H1 (cell line): Measurements from ENCODE around the gene VSIG10L2. TPM values are rescaled to one million over a fixed set of nuclear protein-coding genes. Genes with fewer than 3 reads are reported as not detected.

Source experiments
- CTCF ChIA-PET: fragments of 300-600 bp; sonication (Branson Sonifier 250); formaldehyde crosslinking; loops from one replicate; lab custom pipeline; 2021; ENCODE audit not compliant: partially characterized antibody; lab: Charles Lee
- POLR2A ChIA-PET: fragments of 300-600 bp; sonication (Branson Sonifier 250); formaldehyde crosslinking; loops from one replicate; lab custom pipeline; 2021; ENCODE audit warnings: inconsistent platforms; ENCODE audit not compliant: partially characterized antibody; lab: Charles Lee
- DNase-seq, 2 experiments: peaks; one replicate each; pipeline versions ENCODE4 v3.0.0 to v3.0.0-alpha.2; 2010 to 2022; ENCODE audit warnings: low spot score in 2 of 2, low read depth in 1 of 2, mixed read lengths in 1 of 2
- FAIRE-seq: peaks from 2 replicates; lab custom pipeline; 2011; peaks lifted over from hg19 to GRCh38; lab: Jason Lieb, UNC
- H2AFZ ChIP-seq: 2 replicates; pipeline ENCODE4 v1.8.1; 2012; ENCODE audit warnings: low read length, inconsistent platforms
- H2AK5ac ChIP-seq: 2 replicates; pipeline ENCODE4 v1.6.1; 2013; ENCODE audit warnings: low read depth, low read length
- H2BK120ac ChIP-seq: replicated peaks from 2 replicates; pipeline ENCODE3; 2013; ENCODE audit warnings: low read depth, low read length, inconsistent platforms
- H2BK12ac ChIP-seq: 2 replicates; pipeline ENCODE4 v1.6.1; 2013; ENCODE audit warnings: low read depth, low read length
- H2BK15ac ChIP-seq: 2 replicates; pipeline ENCODE4 v1.6.1; 2013; ENCODE audit warnings: low read length
- H2BK20ac ChIP-seq: 2 replicates; pipeline ENCODE4 v1.6.1; 2013; ENCODE audit warnings: low read length
- H2BK5ac ChIP-seq: 2 replicates; pipeline ENCODE4 v1.6.1; 2013; ENCODE audit warnings: low read depth, low read length
- H3K14ac ChIP-seq: 2 replicates; pipeline ENCODE4 v1.6.1; 2013; ENCODE audit warnings: inconsistent platforms; ENCODE audit not compliant: insufficient read length
- H3K18ac ChIP-seq: 2 replicates; pipeline ENCODE4 v1.6.1; 2013; ENCODE audit warnings: low read length; ENCODE audit errors: extremely low read depth
- H3K23ac ChIP-seq: 2 replicates; pipeline ENCODE4 v1.6.1; 2013; ENCODE audit warnings: inconsistent platforms; ENCODE audit not compliant: insufficient read length
- H3K23me2 ChIP-seq: 2 replicates; pipeline ENCODE4 v1.6.1; 2013; ENCODE audit warnings: low read depth, low read length
- H3K27ac ChIP-seq: 2 replicates; pipeline ENCODE4 v1.6.1; 2011; ENCODE audit warnings: low read depth, low read length, inconsistent platforms
- H3K27me3 ChIP-seq, 4 experiments: replicated peaks in 1 of 4; 1 replicate in 1 of 4; 2 replicates in 3 of 4; pipeline versions ENCODE4 v1.6.1 to v1.8.1; 2011 to 2013; ENCODE audit warnings: low read length in 3 of 4, mild to moderate bottlenecking in 3 of 4, inconsistent platforms in 2 of 4, mixed read lengths in 2 of 4, moderate library complexity in 1 of 4; ENCODE audit not compliant: control insufficient read depth in 3 of 4, insufficient read depth in 3 of 4; ENCODE audit errors: extremely low read depth in 1 of 4
- H3K36me3 ChIP-seq, 4 experiments: 2 replicates each; pipeline versions ENCODE4 v1.6.1 to v1.8.1; 2011 to 2013; ENCODE audit warnings: mild to moderate bottlenecking in 4 of 4, low read length in 3 of 4, moderate library complexity in 2 of 4, control low read depth in 1 of 4, inconsistent platforms in 1 of 4; ENCODE audit not compliant: insufficient read depth in 4 of 4, control insufficient read depth in 2 of 4
- H3K4ac ChIP-seq: replicated peaks from 2 replicates; pipeline ENCODE3; 2013; ENCODE audit warnings: low read length, low read depth, mixed read lengths, inconsistent platforms; ENCODE audit not compliant: insufficient read length
- H3K4me1 ChIP-seq, 4 experiments: replicated peaks in 1 of 4; 1 replicate in 1 of 4; 2 replicates in 3 of 4; pipeline versions ENCODE4 v1.6.1 to v1.8.1; 2011 to 2013; ENCODE audit warnings: low read length in 3 of 4, inconsistent platforms in 2 of 4, mixed read lengths in 1 of 4; ENCODE audit not compliant: insufficient read depth in 4 of 4, control insufficient read depth in 3 of 4
- H3K4me2 ChIP-seq, 2 experiments: 2 replicates each; pipeline versions ENCODE4 v1.6.1 to v1.8.1; 2011 to 2013; ENCODE audit warnings: low read depth in 2 of 2, low read length in 2 of 2, control low read depth in 1 of 2, inconsistent platforms in 1 of 2, mild to moderate bottlenecking in 1 of 2; ENCODE audit not compliant: insufficient read depth in 1 of 2
- H3K4me3 ChIP-seq, 4 experiments: fragments of 200-600, 300-600 bp in 1 of 4; sonication (generic), shearing (Covaris generic), sonication (Bioruptor Twin) in 1 of 4; 2 replicates each; pipeline versions ENCODE4 v1.5.1 to v1.8.1; 2011 to 2016; ENCODE audit warnings: low read length in 4 of 4, low read depth in 3 of 4, control low read depth in 2 of 4, inconsistent platforms in 2 of 4, mild to moderate bottlenecking in 2 of 4, mixed read lengths in 1 of 4, moderate library complexity in 1 of 4; ENCODE audit not compliant: insufficient read depth in 2 of 4; ENCODE audit errors: extremely low read depth in 1 of 4
- H3K56ac ChIP-seq: replicated peaks from 2 replicates; pipeline ENCODE3; 2013; ENCODE audit warnings: low read depth, mild to moderate bottlenecking, mixed read lengths, low read length, inconsistent platforms; ENCODE audit not compliant: insufficient read length
- H3K79me1 ChIP-seq: 2 replicates; pipeline ENCODE4 v1.6.1; 2013; ENCODE audit warnings: low read depth, low read length, control low read depth
- H3K79me2 ChIP-seq, 2 experiments: 2 replicates each; pipeline versions ENCODE4 v1.6.1 to v1.8.1; 2012 to 2013; ENCODE audit warnings: low read length in 2 of 2, mild to moderate bottlenecking in 2 of 2, inconsistent platforms in 1 of 2; ENCODE audit not compliant: insufficient read depth in 2 of 2, control insufficient read depth in 1 of 2
- H3K9ac ChIP-seq, 4 experiments: replicated peaks in 1 of 4; 1 replicate in 1 of 4; 2 replicates in 3 of 4; pipeline versions ENCODE4 v1.6.1 to v1.8.1; 2011 to 2013; ENCODE audit warnings: low read depth in 3 of 4, low read length in 3 of 4, control low read depth in 2 of 4, mild to moderate bottlenecking in 2 of 4, moderate library complexity in 2 of 4, inconsistent platforms in 1 of 4; ENCODE audit errors: extremely low read depth in 1 of 4
- H3K9me3 ChIP-seq, 2 experiments: 2 replicates each; pipeline versions ENCODE4 v1.6.1 to v1.8.1; 2012 to 2013; ENCODE audit warnings: mild to moderate bottlenecking in 2 of 2, moderate library complexity in 2 of 2, control low read depth in 1 of 2, inconsistent platforms in 1 of 2, low read depth in 1 of 2, low read length in 1 of 2, mixed read lengths in 1 of 2; ENCODE audit not compliant: insufficient read depth in 2 of 2
- H4K20me1 ChIP-seq, 2 experiments: replicated peaks in 1 of 2; 2 replicates each; pipeline versions ENCODE3 to v1.8.1; 2011 to 2013; ENCODE audit warnings: inconsistent platforms in 2 of 2, low read length in 2 of 2, mild to moderate bottlenecking in 1 of 2; ENCODE audit not compliant: insufficient read depth in 2 of 2, control insufficient read depth in 1 of 2
- H4K5ac ChIP-seq: 2 replicates; pipeline ENCODE4 v1.6.1; 2013; ENCODE audit warnings: low read length, low read depth, mixed read lengths, inconsistent platforms; ENCODE audit not compliant: insufficient read length
- H4K8ac ChIP-seq: 2 replicates; pipeline ENCODE4 v1.8.0; 2013; ENCODE audit warnings: mild to moderate bottlenecking, moderate library complexity, low read length, inconsistent platforms; ENCODE audit not compliant: insufficient read depth; ENCODE audit errors: extremely low read depth
- H4K91ac ChIP-seq: replicated peaks from 2 replicates; pipeline ENCODE3; 2013; ENCODE audit warnings: low read length, mixed read lengths, inconsistent platforms; ENCODE audit not compliant: insufficient read length
- ASH2L ChIP-seq: fragments of 200-600, 300-600 bp; sonication (generic); IDR thresholded peaks from one replicate; pipeline ENCODE4 v1.7.1; 2017; ENCODE audit warnings: low read length
- BACH1 ChIP-seq: IDR thresholded peaks from 2 replicates; pipeline ENCODE4 v1.6.1; 2012; ENCODE audit warnings: low read length, improper control_type of control experiment
- JUN ChIP-seq: IDR thresholded peaks from 2 replicates; pipeline ENCODE4 v1.6.1; 2011; ENCODE audit warnings: low read depth, mild to moderate bottlenecking, improper control_type of control experiment, low read length
- POU5F1 ChIP-seq: IDR thresholded peaks from 2 replicates; pipeline ENCODE4 v1.6.1; 2011; ENCODE audit warnings: low read depth, mild to moderate bottlenecking, low read length, moderate library complexity
- RBBP5 ChIP-seq: IDR thresholded peaks from 2 replicates; pipeline ENCODE4 v1.7.1; 2012; ENCODE audit warnings: low read depth, mild to moderate bottlenecking, inconsistent platforms, low read length, moderate library complexity, borderline replicate concordance
- RFX5 ChIP-seq: IDR thresholded peaks from 2 replicates; pipeline ENCODE4 v1.6.1; 2011; ENCODE audit warnings: low read depth, low read length, improper control_type of control experiment, borderline replicate concordance
- RNF2 ChIP-seq: fragments of 200-900, 300-1000 bp; sonication (generic); IDR thresholded peaks from 2 replicates; pipeline ENCODE4 v1.7.1; 2016; ENCODE audit warnings: borderline replicate concordance, low read depth, mild to moderate bottlenecking, antibody characterized with exemption, low read length; ENCODE audit not compliant: poor library complexity, severe bottlenecking; ENCODE audit errors: missing control alignments
- SRF ChIP-seq: IDR thresholded peaks from 2 replicates; pipeline ENCODE4 v1.6.1; 2011; ENCODE audit warnings: mild to moderate bottlenecking, low read depth, low read length, moderate library complexity
- TAF1 ChIP-seq: IDR thresholded peaks from 2 replicates; pipeline ENCODE4 v1.6.1; 2011; ENCODE audit warnings: mild to moderate bottlenecking, low read depth, low read length
- TCF12 ChIP-seq: IDR thresholded peaks from 2 replicates; pipeline ENCODE4 v1.6.1; 2011; ENCODE audit warnings: low read depth, mild to moderate bottlenecking, low read length
- WGBS, 2 experiments: shearing (Covaris generic) in 1 of 2; methylation state at CpG; one replicate each; pipeline versions ENCODE4 v1.1.6 to v1.1.7; 2013 to 2015; ENCODE audit warnings: low lambda C conversion rate in 2 of 2, mixed read lengths in 2 of 2, inconsistent platforms in 1 of 2, low coverage in 1 of 2, missing lambda C conversion rate in 1 of 2; ENCODE audit not compliant: insufficient replicate concordance in 2 of 2, insufficient coverage in 1 of 2, insufficient read length in 1 of 2; ENCODE audit errors: extremely low coverage in 1 of 2, missing lambda C conversion rate in 1 of 2; 5-methylcytosine and 5-hydroxymethylcytosine counted together
- polyA plus RNA-seq, 7 experiments: library from polyadenylated mRNA; depleted of rRNA in 3 of 7; stranded (reverse) in 5 of 7; unstranded in 2 of 7; fragments of >200 nt in 5 of 7; fragments of 200-250 nt in 2 of 7; gene quantifications; 1 replicate in 5 of 7; 2 replicates in 1 of 7; 4 replicates in 1 of 7; pipeline versions ENCODE4 v1.2.1 to v1.2.3, GENCODE V29; 2011 to 2013; ENCODE audit warnings: missing spikeins in 2 of 7, mixed read lengths in 2 of 7
- total RNA-seq: library from RNA; stranded (reverse); fragmentation: NEBNext Ultra II Directional; extraction: Animal tissue kit (Norgen Biotek cat#: 25700); gene quantifications from 2 replicates; pipeline ENCODE4 v1.2.1, GENCODE V29; 2021

VSIG10L2 gene
- total and polyA plus RNA-seq, 2 of the 8 experiments (the other 6 are each of a cell fraction or from before 2014, with no cell fraction given), result not detected

GRCh38 chr11:125960771-125961170, 14.9 kb downstream of the VSIG10L2 start:
- H2AK5ac ChIP-seq, result no peak overlapping the region
- no peak overlapping the region for H2AFZ ChIP-seq
- peaks cover 0 to 19% (median 4%) of the 10 kb centered on the region in 4 experiments; a peak in 5 of 8 replicates for H3K36me3 ChIP-seq
- FAIRE-seq, result no peak
- H3K79me2 ChIP-seq, result no peaks in the 10 kb centered on the region
- no peak overlapping the region for H2BK15ac ChIP-seq
- no peak overlapping the region for H3K4me2 ChIP-seq
- H3K23ac ChIP-seq, result no peak overlapping the region
- H2BK120ac ChIP-seq, result no peak overlapping the region
- no peak overlapping the region for H3K4ac ChIP-seq
- no peaks in the 10 kb centered on the region; the same call in 1 of the 2 replicates for H3K79me1 ChIP-seq
- WGBS, 2 experiments, result 87% methylated on average over 6 of the region's 6 CpGs; no CpG with 5 or more reads in 1 of the 2 experiments
- 0 out of 4 replicates have a peak, but pooled peaks cover 0 to 3% of the 10 kb centered on the region in 2 experiments for H3K9me3 ChIP-seq
- DNase-seq, result no peak
- no peak overlapping the region for H4K8ac ChIP-seq
- H4K91ac ChIP-seq, result no peak overlapping the region
- H3K9ac ChIP-seq, result no peak overlapping the region
- H2BK12ac ChIP-seq, result no peak overlapping the region
- no peak overlapping the region for H3K27ac ChIP-seq
- H3K4me3 ChIP-seq, result no peak overlapping the region
- TF ChIP-seq TAF1 (no peak), SRF (no peak), BACH1 (no peak), RFX5 (no peak), RBBP5 (no peak), RNF2 (no peak), POU5F1 (no peak), TCF12 (no peak), ASH2L (no peak), JUN (no peak)
- H3K23me2 ChIP-seq, result no peaks in the 10 kb centered on the region
- no peak overlapping the region for H3K18ac ChIP-seq
- H3K56ac ChIP-seq, result no peak overlapping the region
- H4K20me1 ChIP-seq, result no peaks in the 10 kb centered on the region
- H4K5ac ChIP-seq, result no peak overlapping the region
- CTCF ChIA-PET, result interaction anchor here (0.8 to 9.1 kb wide), 3 partner anchors 18 to 233 kb away, joined by 3 to 65 read pairs (median 5); partner anchors contain the start of gene VSIG10L2
- no peaks in the 10 kb centered on the region for H3K27me3 ChIP-seq
- no peak overlapping the region for H2BK20ac ChIP-seq
- POLR2A ChIA-PET, result interaction anchor here (1.2 to 1.7 kb wide), 3 partner anchors 11 to 29 kb away, joined by 3 to 5 read pairs (median 3); no protein-coding TSS in a partner anchor
- H3K4me1 ChIP-seq, result no peaks in the 10 kb centered on the region
- no peak overlapping the region for H3K14ac ChIP-seq
- no peak overlapping the region for H2BK5ac ChIP-seq
